Neural crest cell (in vitro differentiated cells): ENCODE results near the gene CKMT2. TPM values are rescaled to one million over a fixed set of nuclear protein-coding genes. Genes with fewer than 3 reads are reported as not detected.

Experiments used
- DNase-seq: peaks from one replicate; pipeline ENCODE4 v3.0.0; 2021; ENCODE audit warnings: low read depth, mixed read lengths, low spot score
- H3K27ac Mint-ChIP-seq: one replicate; pipeline ENCODE4 v1.8.0; 2021; ENCODE audit warnings: mild to moderate bottlenecking, mixed read lengths; ENCODE audit not compliant: unreplicated experiment
- H3K27me3 Mint-ChIP-seq: 2 replicates; pipeline ENCODE4 v1.8.0; 2021; ENCODE audit warnings: low read depth, mild to moderate bottlenecking, mixed read lengths
- H3K36me3 Mint-ChIP-seq: 2 replicates; pipeline ENCODE4 v1.8.0; 2021; ENCODE audit warnings: low read depth, mild to moderate bottlenecking, mixed read lengths
- H3K4me1 Mint-ChIP-seq: 2 replicates; pipeline ENCODE4 v1.8.0; 2021; ENCODE audit warnings: mixed read lengths
- H3K4me3 Mint-ChIP-seq: one replicate; pipeline ENCODE4 v1.8.0; 2021; ENCODE audit warnings: mild to moderate bottlenecking, mixed read lengths
- H3K9me3 Mint-ChIP-seq: 2 replicates; pipeline ENCODE4 v1.8.0; 2021; ENCODE audit warnings: mixed read lengths
- CTCF ChIP-seq: fragments of 200-600 bp; sonication (generic); conservative IDR thresholded peaks from 2 replicates; pipeline ENCODE4 v1.5.0; 2021; ENCODE audit warnings: antibody characterized with exemption, mild to moderate bottlenecking
- total RNA-seq: library from RNA; stranded (reverse); gene quantifications from 2 replicates; pipeline ENCODE4 v1.2.1, GENCODE V29; 2021

The CKMT2 gene
- total RNA-seq, 1 donor from 2014 or later: not detected

- DNase-seq: no peak
- H3K27me3 Mint-ChIP-seq: no peaks in the 10 kb centered on the region
- no peak overlapping the region for H3K4me3 Mint-ChIP-seq
- H3K36me3 Mint-ChIP-seq: peaks cover 17% of the 10 kb centered on the region
- no peak for TF ChIP-seq CTCF
- H3K27ac Mint-ChIP-seq: no peak overlapping the region
- peaks cover 8% of the 10 kb centered on the region for H3K9me3 Mint-ChIP-seq
- peaks cover 25% of the 10 kb centered on the region for H3K4me1 Mint-ChIP-seq
Measured at GRCh38 chr5:81297531-81297930, 64.4 kb downstream of the CKMT2 start.

GRCh38 chr5:81300921-81301270 is 67.8 kb downstream of the CKMT2 start:
- no peak for TF ChIP-seq CTCF
- Mint-ChIP-seq H3K27me3 (no peaks in the 10 kb centered on the region), H3K4me1 (peaks cover 29% of the 10 kb centered on the region), H3K4me3 (peak overlapping the region; percentile 92), H3K9me3 (no peaks in the 10 kb centered on the region), H3K27ac (peak overlapping the region; percentile 91), H3K36me3 (peaks cover 3% of the 10 kb centered on the region)
- no peak for DNase-seq

- Mint-ChIP-seq H3K36me3 (no peaks in the 10 kb centered on the region), H3K27ac (peak within 1 kb of the TSS; percentile 91), H3K4me1 (peaks cover 29% of the 10 kb centered on the region), H3K9me3 (no peaks in the 10 kb centered on the region), H3K27me3 (no peaks in the 10 kb centered on the region), H3K4me3 (peak within 1 kb of the TSS; percentile 92)
- DNase-seq: peak; percentile 81
- TF ChIP-seq CTCF: peak; percentile 41
Measured at GRCh38 chr5:81301271-81302015, 68.3 kb downstream of the CKMT2 start, which contains the start of gene ZCCHC9. TSS of gene ZCCHC9 (plus strand) at chr5:81301587. CDS start at chr5:81304758, 3,171 bp downstream.

- Mint-ChIP-seq H3K27me3 (no peaks in the 10 kb centered on the region), H3K27ac (no peak overlapping the region), H3K4me1 (peaks cover 29% of the 10 kb centered on the region), H3K4me3 (peak overlapping the region; percentile 92), H3K9me3 (no peaks in the 10 kb centered on the region), H3K36me3 (no peaks in the 10 kb centered on the region)
- DNase-seq: no peak
- TF ChIP-seq CTCF: no peak
Measured at GRCh38 chr5:81302596-81302995, 69.5 kb downstream of the CKMT2 start.

GRCh38 chr5:81303563-81303962 is 70.4 kb downstream of the CKMT2 start:
- no peak overlapping the region for H3K27ac Mint-ChIP-seq
- TF ChIP-seq CTCF: no peak
- no peak for DNase-seq
- H3K9me3 Mint-ChIP-seq: no peaks in the 10 kb centered on the region
- peak overlapping the region; percentile 71 for H3K4me3 Mint-ChIP-seq
- H3K36me3 Mint-ChIP-seq: no peaks in the 10 kb centered on the region
- no peaks in the 10 kb centered on the region for H3K27me3 Mint-ChIP-seq
- peaks cover 25% of the 10 kb centered on the region for H3K4me1 Mint-ChIP-seq
